CD4-positive, alpha-beta T cell treated with Interleukin-2 at 100 ng/mL for 4 hours (primary cell): ENCODE data around the gene FAM156A.
"Not testable (repeated sequence)": the region's sequence is repeated elsewhere in the genome, so short reads cannot be mapped to it uniquely, and the experiment has no call there.

Experiments used
- DNase-seq: peaks from one replicate; pipeline ENCODE4 v3.0.0-alpha.2; 2020; ENCODE audit warnings: low spot score

Gene FAM156A

GRCh38 chrX:52905531-52905930 is 52.8 kb downstream of the FAM156A start:
- not testable (repeated sequence) for DNase-seq
